ENCODE data around the gene EPHA6. TPM values are rescaled to one million over a fixed set of nuclear protein-coding genes. Genes with fewer than 3 reads are reported as not detected.

The EPHA6 gene
- total RNA-seq, 4 donors from 2014 or later: not detected

- TF ChIP-seq, protein P1, sequence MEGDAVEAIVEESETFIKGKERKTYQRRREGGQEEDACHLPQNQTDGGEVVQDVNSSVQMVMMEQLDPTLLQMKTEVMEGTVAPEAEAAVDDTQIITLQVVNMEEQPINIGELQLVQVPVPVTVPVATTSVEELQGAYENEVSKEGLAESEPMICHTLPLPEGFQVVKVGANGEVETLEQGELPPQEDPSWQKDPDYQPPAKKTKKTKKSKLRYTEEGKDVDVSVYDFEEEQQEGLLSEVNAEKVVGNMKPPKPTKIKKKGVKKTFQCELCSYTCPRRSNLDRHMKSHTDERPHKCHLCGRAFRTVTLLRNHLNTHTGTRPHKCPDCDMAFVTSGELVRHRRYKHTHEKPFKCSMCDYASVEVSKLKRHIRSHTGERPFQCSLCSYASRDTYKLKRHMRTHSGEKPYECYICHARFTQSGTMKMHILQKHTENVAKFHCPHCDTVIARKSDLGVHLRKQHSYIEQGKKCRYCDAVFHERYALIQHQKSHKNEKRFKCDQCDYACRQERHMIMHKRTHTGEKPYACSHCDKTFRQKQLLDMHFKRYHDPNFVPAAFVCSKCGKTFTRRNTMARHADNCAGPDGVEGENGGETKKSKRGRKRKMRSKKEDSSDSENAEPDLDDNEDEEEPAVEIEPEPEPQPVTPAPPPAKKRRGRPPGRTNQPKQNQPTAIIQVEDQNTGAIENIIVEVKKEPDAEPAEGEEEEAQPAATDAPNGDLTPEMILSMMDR (IDR thresholded peaks at IDR 0.05 in 4 of 5, conservative IDR thresholded peaks at IDR 0.05 in 1 of 5): no peak
- TF ChIP-seq POLR2A (IDR thresholded peaks at IDR 0.05): no peak
- no peak overlapping the region for H3K4me3 ChIP-seq
- H3K27ac ChIP-seq: no peak overlapping the region
- H3K4me1 ChIP-seq: no peaks in the 10 kb centered on the region
- no peaks in the 10 kb centered on the region for H3K9me3 ChIP-seq
- DNase-seq: no peak
- H3K36me3 ChIP-seq: no peaks in the 10 kb centered on the region
- intact Hi-C loops (cut with DNase I; ENCODE audit: low total_unique reads) (no loop called here), in situ Hi-C loops (cut with MboI; ENCODE audit: low sequenced_read_pairs in 4 of 4) (no loop called here)
- ATAC-seq: no peak
- no peaks in the 10 kb centered on the region for H3K27me3 ChIP-seq
These were observed 538.8 kb downstream of the EPHA6 start for GRCh38 chr3:97353176-97353575.

DNA sequence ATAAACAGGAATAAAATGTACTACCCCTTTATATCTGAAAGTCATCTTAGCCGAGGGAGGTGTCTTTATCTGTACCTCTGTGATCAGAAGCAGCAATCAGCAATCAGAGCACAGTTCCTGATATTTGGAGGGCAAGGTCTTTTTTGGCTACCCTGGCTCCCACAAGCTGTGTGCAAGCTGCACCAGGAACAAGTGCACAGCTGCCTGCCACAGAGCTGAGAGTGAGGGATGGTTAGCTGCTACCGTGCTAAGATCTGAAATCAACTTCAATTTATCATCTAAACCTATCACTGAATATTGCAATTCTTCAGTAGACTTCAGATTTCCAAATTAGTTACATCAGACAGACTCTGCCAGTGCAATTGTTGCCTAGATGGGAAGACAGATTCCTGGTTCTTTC lies 545.6 kb downstream of the EPHA6 start:
- ATAC-seq: no peak
- intact Hi-C loops (cut with DNase I; ENCODE audit: low total_unique reads): no loop called here

GRCh38 chr3:97360804-97361203 lies 546.4 kb downstream of the EPHA6 start:
- Histone ChIP-seq H3K27me3 (no peaks in the 10 kb centered on the region), H3K36me3 (no peaks in the 10 kb centered on the region), H3K4me1 (no peaks in the 10 kb centered on the region), H3K4me3 (no peak overlapping the region), H3K27ac (no peak overlapping the region), H3K9me3 (no peaks in the 10 kb centered on the region)
- intact Hi-C loops (cut with DNase I; ENCODE audit: low total_unique reads) (no loop called here), in situ Hi-C loops (cut with MboI; ENCODE audit: low sequenced_read_pairs in 4 of 4) (no loop called here)
- ATAC-seq: no peak
- no peak for DNase-seq
- TF ChIP-seq, protein P1 (IDR thresholded peaks at IDR 0.05 in 4 of 5, conservative IDR thresholded peaks at IDR 0.05 in 1 of 5): no peak
- TF ChIP-seq POLR2A (IDR thresholded peaks at IDR 0.05): no peak

More for the DNA sequence above, 545.6 kb downstream of the EPHA6 start:
- in situ Hi-C loops (cut with MboI; ENCODE audit: low sequenced_read_pairs in 4 of 4): no loop called here
- no peaks in the 10 kb centered on the region for H3K4me1 ChIP-seq
- DNase-seq: no peak
- H3K4me3 ChIP-seq: no peak overlapping the region
- H3K9me3 ChIP-seq: no peaks in the 10 kb centered on the region
- H3K27ac ChIP-seq: no peak overlapping the region
- no peaks in the 10 kb centered on the region for H3K27me3 ChIP-seq
- TF ChIP-seq POLR2A (IDR thresholded peaks at IDR 0.05): no peak
- TF ChIP-seq, protein P1 (IDR thresholded peaks at IDR 0.05 in 4 of 5, conservative IDR thresholded peaks at IDR 0.05 in 1 of 5): no peak
- H3K36me3 ChIP-seq: no peaks in the 10 kb centered on the region

GRCh38 chr3:97384583-97384982 lies 570.2 kb downstream of the EPHA6 start:
- DNase-seq (no peak), ATAC-seq (no peak)
- H3K27me3 ChIP-seq: no peaks in the 10 kb centered on the region
- no peak overlapping the region for H3K27ac ChIP-seq
- H3K9me3 ChIP-seq: no peaks in the 10 kb centered on the region
- H3K4me3 ChIP-seq: no peak overlapping the region
- H3K4me1 ChIP-seq: no peaks in the 10 kb centered on the region
- intact Hi-C loops (cut with DNase I; ENCODE audit: low total_unique reads): no loop called here
- TF ChIP-seq, protein P1 (IDR thresholded peaks at IDR 0.05 in 4 of 5, conservative IDR thresholded peaks at IDR 0.05 in 1 of 5): no peak
- no peak for TF ChIP-seq POLR2A (IDR thresholded peaks at IDR 0.05)
- H3K36me3 ChIP-seq: no peaks in the 10 kb centered on the region
- in situ Hi-C loops (cut with MboI; ENCODE audit: low sequenced_read_pairs in 4 of 4): no loop called here

DNA sequence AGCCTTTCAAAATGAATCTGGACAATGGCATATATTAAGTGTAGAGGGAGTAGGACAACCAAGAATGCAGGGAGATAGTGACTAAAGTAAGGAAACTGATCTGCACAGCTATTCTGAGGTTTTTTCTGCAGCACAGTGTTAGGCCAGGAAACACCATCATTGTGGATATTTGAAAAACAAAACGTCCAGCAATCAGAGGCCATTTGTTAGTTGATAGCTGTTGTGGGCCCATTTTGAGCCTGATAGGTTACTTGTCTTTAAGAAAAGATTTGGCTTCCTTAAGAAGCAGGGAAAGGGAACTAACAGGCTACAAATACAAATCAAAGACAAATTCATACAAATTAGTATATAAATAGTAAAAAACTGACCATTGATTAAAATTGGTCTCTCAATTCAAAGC lies 574.4 kb downstream of the EPHA6 start:
- intact Hi-C loops (cut with DNase I; ENCODE audit: low total_unique reads): no loop called here
- Histone ChIP-seq H3K9me3 (no peaks in the 10 kb centered on the region), H3K36me3 (no peaks in the 10 kb centered on the region), H3K27me3 (no peaks in the 10 kb centered on the region), H3K4me3 (no peak overlapping the region), H3K27ac (no peak overlapping the region), H3K4me1 (no peaks in the 10 kb centered on the region)
- no peak for TF ChIP-seq POLR2A (IDR thresholded peaks at IDR 0.05)
- TF ChIP-seq, protein P1 (IDR thresholded peaks at IDR 0.05 in 4 of 5, conservative IDR thresholded peaks at IDR 0.05 in 1 of 5): no peak
- no peak for DNase-seq
- in situ Hi-C loops (cut with MboI; ENCODE audit: low sequenced_read_pairs in 4 of 4): no loop called here
- no peak for ATAC-seq

Data from gastrocnemius medialis (tissue), 4 donors.